ENCODE results near the gene PKD1.

Gene PKD1

GRCh38 chr16:2085669-2086068, 50.0 kb downstream of the PKD1 start:
- no peak for DNase-seq

DNA sequence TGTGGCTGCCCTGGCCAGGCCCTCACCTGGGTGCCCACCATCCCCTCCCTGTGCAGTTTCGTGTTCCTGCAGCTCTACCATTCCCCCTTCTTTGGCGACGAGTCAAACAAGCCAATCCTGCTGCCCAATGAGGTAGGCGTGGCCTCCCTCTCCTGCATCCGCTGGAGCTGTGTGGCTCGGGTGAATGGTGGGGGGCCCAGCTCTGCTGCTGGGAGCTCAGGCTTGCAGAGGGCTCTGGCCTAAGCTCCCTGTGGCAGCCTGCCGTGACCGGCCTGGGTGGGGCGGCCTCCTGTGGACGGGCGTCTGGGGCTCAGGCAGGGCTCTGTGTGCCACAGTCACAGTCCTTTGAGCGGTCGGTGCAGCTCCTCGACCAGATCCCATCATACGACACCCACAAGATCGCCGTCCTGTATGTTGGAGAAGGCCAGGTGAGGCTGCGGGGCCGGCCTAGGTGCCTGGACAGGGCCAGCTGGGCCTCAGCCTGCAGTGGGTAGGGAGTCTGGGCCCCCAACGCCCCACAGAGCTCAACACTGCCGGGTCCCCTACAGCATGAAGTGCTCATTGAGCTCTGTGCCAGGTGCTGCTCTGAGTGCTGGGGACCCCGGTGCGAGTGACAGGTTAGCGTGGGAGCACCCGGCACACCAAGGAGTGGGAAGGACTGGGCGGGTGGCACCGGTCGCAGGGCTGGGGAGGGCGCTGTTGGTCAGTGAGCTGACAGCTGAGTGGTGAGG, 50.6 kb downstream of the PKD1 start:
- no peak for DNase-seq

DNA sequence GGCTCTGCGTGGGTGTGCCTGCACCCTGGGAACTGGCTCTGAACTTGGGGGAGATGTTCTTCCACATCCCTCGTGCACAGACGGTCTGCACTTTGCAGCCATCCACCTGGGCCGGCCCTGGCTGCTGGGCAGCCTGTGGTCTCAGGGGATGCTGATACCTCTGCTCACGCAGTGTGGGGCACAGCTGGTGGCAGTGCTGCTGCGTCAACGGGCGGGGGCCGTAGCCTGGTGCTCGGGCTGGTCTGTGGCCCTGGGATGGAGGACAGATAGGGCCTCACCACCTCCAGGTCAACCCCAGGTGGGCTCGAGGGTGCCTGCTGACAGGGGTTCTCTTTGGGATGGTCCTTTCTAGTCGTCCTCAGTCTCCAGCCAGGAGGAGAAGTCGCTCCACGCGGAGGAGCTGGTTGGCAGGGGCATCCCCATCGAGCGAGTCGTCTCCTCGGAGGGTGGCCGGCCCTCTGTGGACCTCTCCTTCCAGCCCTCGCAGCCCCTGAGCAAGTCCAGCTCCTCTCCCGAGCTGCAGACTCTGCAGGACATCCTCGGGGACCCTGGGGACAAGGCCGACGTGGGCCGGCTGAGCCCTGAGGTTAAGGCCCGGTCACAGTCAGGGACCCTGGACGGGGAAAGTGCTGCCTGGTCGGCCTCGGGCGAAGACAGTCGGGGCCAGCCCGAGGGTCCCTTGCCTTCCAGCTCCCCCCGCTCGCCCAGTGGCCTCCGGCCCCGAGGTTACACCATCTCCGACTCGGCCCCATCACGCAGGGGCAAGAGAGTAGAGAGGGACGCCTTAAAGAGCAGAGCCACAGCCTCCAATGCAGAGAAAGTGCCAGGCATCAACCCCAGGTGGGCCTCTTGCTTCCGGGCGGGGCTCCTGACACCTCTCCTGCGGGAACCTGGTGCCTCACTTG, 51.6 kb downstream of the PKD1 start:
- no peak for DNase-seq

GRCh38 chr16:2083409-2083808, 52.3 kb downstream of the PKD1 start:
- no peak for DNase-seq

DNA sequence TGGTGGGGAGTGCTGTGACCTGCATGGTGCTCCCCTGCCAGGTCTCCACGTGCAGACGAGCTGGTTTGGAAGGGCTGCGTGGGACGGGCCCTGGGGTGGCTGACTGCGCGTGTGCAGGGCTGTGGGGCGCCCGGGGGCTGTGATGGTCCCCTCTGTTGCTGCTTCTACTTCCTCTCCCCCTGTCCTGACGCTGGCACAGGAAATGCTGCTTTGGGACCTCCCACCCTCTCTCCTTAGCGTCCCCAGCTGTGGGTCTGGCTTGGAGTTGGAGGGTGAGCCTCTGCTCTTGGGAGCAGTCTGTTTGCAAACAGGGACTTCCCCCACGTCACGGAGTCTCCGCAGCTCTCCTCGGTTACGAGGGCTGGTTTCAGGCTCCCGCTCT, 52.7 kb downstream of the PKD1 start:
- DNase-seq = no peak

DNA sequence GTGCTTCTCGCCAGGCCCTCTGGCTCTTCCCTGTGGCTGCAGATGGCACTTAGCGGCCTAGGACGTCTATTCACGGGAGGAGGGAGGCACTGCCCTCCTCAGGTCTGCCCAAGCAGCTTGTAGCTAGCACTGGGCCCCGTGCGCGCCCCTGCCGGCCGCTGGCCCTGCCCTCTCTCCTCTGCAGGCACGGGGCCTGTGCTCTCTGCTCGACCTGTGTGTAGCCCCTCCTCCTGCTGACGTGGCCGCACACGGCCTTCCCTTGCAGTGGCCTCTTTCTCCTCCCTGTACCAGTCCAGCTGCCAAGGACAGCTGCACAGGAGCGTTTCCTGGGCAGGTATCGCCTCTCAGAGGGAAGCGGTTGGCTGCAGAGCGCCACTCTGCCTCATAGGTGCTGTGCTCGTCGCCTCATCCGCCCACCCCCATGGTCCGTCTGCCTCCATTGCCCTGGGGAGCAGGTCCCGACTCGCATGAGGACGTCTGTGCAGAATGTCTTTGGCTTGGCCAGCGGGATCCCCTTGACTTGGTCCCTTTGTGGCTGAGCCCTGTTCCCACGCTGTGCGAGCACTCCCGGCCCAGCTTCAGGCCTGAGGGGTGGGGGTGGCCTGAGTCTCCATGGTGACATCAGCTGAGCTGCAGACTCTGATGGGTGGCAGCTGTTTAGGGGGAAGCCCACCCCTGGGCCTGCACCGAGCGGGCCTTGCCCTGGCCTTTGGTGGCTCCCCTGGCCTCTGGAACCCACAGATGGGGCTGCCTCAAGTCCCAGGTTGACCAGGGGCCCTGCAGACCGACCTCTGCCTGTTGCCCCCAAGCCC, 53.3 kb downstream of the PKD1 start:
- no peak for DNase-seq

- DNase-seq = no peak
Measured at GRCh38 chr16:2081201-2082084, 54.3 kb downstream of the PKD1 start.

GRCh38 chr16:2079991-2080390, 55.7 kb downstream of the PKD1 start:
- no peak for DNase-seq

GRCh38 chr16:2079311-2079800, 56.3 kb downstream of the PKD1 start:
- no peak for DNase-seq

DNA sequence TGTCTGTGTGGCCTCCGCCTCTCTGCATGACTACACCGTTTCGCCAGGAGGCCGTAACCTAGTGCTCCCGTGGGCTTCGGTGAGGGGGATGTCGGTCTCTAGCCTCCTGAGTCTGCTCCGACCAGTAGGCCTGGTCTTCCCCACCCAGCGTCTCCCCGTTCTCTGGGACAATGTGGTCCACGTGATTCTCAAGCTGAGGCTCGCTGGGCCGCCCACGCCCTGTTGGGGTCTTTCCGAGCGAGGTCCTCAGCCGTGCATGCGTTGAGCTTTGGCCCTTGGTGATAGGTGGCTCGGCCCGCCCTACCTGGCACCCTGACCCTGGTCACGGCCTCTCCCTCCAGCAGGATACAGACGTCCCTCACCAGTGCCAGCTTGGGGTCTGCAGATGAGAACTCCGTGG, 57.0 kb downstream of the PKD1 start:
- no peak for DNase-seq

DNA sequence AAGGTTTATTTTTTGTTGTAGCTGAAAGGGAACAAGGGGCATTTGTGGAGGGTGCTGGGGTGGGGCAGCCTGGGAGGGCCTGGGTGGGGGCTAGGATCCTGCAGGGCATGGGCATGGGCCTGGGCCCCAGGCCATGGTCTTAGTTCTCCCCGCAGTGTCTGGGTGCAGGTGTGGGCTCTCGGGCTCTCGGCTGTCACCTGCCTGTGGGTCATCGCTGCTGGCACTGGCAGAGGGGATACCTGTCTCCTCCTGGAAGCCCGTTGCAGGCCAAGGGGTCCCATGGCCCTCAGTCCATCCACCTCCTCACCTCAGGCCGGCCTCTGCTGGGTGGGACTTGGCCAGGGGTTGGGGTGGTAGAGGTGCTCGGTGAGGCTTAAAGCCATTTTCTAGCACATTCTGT, 57.6 kb downstream of the PKD1 start:
- DNase-seq = no peak

GRCh38 chr16:2077696-2078095, 58.0 kb downstream of the PKD1 start:
- no peak for DNase-seq

DNA sequence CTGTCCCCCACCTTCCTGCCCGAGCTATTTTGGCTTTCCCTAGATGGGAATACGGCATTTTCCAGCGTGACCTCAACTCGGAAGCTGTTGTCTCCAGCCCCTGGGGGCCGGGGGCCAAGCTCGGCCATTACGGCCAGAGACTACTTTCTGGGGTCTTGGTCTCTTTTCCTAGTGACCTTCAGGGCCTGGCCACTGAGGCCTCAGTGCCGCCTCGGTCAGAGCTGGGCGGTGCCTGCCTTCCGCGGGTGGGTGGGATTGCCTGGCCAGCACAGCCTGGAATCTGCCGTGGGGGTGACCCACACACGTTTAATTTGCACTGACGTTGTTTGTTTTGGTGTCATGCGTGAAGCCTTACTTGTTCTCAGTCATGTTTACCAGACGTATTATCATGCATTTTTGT, 58.7 kb downstream of the PKD1 start:
- DNase-seq = no peak

GRCh38 chr16:2076072-2076865, 59.4 kb downstream of the PKD1 start:
- DNase-seq = no peak

DNA sequence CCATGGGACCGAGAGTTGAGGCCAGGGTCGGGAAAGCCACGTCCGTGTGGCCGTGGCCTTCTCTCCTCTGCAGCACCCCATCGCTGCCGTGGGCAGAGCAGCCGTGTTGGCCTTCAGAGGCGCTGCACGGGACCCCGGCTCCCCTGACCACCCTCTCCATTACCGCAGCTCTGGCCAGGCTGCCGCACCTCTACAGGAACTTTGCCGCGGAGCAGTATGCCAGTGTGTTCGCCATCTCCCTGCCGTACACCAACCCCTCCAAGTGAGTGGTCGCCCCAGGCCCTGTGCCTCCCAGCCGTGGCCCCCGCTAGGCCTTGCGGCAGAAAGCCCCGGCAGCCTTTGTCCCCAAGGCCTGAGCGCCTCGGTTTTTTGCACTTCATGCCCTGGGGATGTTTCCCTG, 60.1 kb downstream of the PKD1 start:
- DNase-seq = no peak

GRCh38 chr16:2074071-2074470, 61.6 kb downstream of the PKD1 start:
- no peak for DNase-seq

- no peak for DNase-seq
Measured at GRCh38 chr16:2072926-2073325, 62.8 kb downstream of the PKD1 start.

DNA sequence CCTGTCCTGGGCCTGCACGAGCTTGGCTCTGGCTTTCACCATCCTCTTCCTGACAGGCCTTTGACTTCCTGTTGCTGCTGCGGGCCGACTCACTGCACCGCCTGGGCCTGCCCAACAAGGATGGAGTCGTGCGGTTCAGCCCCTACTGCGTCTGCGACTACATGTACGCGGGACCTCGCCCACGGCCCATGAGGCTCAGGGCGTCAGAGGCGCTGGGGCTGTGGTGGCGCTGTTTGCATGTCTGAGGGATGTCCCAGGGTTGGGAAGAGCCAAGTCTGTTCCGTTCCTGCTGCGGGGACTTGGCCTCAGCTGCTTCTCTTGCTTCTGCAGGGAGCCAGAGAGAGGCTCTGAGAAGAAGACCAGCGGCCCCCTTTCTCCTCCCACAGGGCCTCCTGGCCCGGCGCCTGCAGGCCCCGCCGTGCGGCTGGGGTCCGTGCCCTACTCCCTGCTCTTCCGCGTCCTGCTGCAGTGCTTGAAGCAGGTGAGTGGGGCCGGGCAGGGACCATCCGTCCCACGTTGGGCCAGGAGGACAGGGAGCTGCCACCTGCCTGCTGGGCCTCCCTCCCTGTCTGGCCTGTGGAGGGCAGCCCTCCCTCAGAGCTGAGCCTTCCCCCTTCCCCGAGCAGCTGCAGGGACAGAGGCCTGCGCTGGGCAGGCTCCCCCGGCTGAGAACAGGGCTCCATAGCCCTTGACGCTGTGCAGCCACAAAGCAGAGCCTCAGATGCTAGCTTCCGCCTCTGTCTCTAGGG, 64.1 kb downstream of the PKD1 start:
- no peak for DNase-seq

GRCh38 chr16:2070576-2071453, 64.9 kb downstream of the PKD1 start:
- DNase-seq = no peak

GRCh38 chr16:2066139-2066538, 69.6 kb downstream of the PKD1 start:
- no peak for DNase-seq
